HK-2 (cell line): ENCODE measurements around the gene CDC42EP4.

Experiments
- DNase-seq: peaks from one replicate; pipeline ENCODE4 v3.0.0-alpha.2; 2018; ENCODE audit not compliant: unreplicated experiment

Gene CDC42EP4, protein sequence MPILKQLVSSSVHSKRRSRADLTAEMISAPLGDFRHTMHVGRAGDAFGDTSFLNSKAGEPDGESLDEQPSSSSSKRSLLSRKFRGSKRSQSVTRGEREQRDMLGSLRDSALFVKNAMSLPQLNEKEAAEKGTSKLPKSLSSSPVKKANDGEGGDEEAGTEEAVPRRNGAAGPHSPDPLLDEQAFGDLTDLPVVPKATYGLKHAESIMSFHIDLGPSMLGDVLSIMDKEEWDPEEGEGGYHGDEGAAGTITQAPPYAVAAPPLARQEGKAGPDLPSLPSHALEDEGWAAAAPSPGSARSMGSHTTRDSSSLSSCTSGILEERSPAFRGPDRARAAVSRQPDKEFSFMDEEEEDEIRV

DNA sequence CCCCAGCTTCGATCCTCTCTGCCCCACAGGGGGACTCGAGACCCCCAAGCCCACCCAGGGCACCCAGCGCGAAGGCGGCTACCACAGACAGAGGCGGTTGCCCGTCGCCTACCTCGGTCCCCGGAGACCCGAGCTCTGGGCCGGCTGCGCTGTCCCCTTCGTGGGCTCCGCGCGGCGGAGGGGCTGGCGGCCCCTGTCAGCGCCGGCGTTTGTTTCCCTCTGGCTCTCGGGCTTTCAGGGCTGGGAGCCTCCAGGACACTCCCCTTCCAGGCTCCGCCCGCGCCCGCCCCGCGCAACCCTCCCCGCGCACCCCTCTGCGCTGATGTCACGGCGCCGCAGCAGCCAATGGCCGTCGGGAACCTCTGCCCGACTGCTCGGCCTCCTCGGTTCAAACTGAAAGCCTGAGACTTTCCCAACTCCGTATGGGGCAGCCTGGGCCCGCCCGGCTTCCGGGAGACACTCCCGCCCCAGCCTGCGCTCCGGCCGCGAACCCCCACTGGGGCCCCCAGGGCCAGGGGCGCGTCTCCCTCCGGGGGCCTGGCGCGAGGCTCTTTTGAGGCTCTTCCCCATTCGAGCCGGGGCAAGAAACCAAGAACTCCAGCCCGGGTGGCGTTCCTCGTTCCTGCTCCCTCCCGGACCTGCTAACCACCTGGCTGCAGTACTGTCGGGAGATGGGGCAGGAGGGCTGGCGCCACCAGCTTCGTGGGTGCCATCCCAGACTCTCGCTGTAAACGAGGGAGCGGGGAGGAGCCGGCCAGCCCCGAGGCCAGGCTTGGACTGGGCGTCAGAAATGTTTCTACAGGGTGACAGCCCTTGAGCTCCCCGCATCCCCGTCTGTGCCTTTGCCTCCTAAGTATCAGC lies at the start of gene CDC42EP4:
Gene CDC42EP4 (minus strand): TSS at position 221 of the 861 bp plus-strand sequence. CDS start 25,501 bp downstream, outside the sequence.
- DNase-seq: peak; percentile 96

DNA sequence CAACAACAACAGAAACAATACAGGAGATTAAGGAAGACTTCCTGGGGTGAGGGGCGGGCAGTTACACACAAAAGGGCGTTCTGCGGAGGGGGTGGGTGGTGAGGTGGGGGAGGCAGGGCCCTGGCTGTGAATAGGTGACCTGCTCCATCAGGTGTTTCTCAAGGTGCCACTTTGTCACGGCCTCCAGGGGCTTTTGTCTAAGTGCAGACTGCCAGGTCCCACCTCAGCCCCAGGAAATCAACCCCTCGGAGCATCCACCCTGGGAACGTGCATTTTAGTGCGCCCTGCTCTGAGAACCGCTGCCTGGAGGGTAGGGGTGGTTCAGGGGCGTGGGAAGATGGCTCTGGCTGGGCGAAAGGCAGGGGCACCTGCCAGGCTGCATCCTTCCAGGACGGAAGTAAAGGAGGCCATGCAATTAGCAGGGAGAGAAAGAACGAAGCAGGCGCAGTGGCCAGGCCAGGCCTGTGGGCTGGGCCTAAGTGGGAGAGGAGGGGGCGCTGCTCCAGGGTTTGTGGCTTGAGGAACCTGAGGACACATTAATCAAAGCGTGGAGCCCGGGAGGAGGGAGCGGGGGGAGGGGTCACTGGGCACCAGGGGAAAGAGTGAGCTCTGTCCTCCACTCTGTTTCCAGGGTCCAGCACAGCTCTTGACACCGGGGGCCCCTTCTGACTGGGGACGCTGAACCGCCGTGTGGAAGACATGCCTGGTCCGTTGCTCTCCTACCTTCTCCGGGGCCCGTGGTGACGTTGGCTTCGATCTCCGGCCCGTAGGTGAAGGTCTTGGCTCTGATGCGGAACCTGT lies 49.4 kb upstream of the CDC42EP4 start:
- no peak for DNase-seq

DNA sequence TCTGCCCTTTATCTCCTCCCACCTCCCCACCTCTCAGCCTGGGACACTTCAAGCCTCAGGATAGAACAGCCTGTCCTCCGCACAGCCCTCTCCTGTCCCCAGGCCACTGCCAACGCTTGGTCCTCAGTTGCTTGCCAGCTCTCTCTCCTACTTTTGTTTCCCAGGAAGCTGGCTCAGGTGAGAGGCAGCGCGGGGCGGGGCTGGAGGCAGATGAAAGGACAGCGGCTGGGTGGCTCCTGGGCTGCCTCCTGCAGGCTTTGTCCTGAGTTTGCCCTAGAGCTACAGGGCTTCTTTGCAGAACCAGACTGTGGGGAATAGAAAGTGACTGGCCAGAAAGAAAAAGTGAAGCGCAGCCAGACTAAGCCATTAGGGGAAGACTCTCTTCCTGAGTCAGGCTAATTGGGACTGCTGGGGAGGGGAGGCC lies 48.2 kb upstream of the CDC42EP4 start:
- no peak for DNase-seq

DNA sequence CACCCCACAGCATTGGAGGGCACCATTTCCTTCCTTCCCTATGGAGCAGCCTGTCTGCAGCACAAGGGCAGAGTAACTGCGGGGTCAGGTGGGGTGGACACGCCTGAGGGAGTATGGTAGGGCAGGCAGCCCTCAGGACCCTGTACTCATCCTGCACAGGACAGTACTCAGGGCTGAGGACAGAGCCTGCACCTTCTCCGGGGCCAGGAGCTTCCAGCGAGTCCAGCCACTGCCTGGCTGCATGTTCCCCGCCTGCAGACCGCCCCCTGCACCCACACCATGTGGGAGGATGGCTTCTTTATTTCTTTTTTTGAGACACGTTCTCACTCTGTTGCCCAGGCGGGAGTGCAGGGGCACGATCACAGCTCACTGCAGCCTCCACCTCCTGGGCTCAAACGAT lies 47.6 kb upstream of the CDC42EP4 start:
- no peak for DNase-seq

DNA sequence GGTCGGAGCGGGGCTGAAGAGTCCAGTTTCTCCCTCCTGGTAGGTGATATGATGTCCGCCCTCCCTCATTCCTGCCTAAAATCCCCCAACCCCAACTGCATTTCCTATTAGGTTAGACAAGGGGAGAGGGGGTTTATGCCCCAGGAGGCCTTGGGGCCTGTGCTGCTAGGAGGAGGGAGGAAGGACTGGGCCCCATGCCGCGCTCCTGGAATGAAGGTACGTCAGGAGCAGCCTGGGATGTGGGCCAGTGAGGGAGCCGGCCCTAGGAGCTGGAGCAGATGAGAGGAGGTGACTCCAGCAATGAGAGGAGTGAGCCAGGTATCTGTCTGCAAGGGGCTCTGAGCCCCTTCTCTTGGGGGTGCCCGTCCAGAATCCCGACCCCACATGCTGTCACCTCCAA lies 46.9 kb upstream of the CDC42EP4 start:
- DNase-seq: no peak

DNA sequence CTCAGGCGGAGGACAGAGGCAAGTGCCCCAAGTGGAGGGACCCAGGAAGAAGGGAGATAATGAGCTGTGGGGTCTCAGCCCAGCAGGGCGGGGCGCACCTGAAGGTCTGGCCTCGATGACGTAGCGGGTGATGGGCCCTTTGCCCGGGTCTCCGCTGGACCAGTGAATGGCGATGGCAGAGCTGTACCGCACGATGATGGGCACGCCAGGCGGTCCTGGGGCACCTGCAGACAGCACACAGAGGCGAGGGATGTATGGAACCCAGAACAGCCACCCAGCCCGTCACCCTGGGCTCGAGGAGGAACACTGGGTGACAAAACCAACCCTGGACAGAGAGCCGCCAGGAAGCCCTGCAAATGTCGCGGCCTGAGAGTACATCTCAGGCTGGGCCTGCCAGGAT lies 46.2 kb upstream of the CDC42EP4 start:
- no peak for DNase-seq

DNA sequence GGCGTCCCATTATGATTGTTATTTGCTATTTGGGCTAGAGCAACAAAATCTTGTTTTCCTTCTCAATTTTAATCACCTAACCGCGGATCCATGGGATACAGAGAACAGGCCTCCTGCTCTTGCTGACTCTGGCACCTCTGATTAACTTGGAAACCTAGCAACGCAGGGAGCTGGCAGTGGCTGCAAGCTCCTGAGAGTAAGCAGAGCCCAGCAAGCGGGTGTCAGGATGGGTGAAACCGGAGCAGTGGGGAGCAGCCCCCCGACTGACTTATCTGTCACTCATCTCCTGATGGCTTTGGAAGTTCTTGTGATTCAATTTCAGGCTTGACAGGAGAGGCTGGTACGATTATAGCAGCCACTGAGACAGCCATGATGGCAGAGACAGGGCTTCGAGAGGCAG lies 45.5 kb upstream of the CDC42EP4 start:
- no peak for DNase-seq

DNA sequence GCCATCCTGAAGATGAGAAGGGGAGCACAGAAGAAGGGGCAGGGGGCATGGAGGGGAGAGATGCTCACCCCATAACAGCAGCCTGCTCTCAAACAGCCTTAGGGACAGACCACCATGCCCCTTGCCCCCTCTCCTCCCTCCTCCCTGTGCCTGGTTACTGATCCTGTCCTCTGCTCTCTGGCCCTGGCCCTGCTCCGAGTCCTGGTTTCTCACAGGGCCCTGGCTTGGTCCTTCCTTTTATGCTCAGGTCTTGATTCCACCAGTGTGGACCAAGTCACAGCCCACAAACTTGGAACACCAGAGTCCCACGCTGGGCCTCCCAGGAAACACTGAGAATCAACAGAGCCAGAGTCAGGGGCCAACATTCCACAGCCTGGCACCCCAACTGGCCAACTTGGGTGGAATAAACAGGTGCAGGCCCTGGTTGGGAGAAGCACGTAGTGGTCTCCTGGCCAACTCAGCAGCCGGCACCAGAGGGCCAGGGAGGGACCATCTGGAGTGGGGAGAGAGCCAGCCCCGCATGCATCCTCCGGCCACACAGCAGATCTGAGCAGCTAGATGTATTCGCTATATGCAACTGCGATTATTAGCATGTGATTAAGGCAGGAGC lies 44.9 kb upstream of the CDC42EP4 start:
- DNase-seq: no peak

DNA sequence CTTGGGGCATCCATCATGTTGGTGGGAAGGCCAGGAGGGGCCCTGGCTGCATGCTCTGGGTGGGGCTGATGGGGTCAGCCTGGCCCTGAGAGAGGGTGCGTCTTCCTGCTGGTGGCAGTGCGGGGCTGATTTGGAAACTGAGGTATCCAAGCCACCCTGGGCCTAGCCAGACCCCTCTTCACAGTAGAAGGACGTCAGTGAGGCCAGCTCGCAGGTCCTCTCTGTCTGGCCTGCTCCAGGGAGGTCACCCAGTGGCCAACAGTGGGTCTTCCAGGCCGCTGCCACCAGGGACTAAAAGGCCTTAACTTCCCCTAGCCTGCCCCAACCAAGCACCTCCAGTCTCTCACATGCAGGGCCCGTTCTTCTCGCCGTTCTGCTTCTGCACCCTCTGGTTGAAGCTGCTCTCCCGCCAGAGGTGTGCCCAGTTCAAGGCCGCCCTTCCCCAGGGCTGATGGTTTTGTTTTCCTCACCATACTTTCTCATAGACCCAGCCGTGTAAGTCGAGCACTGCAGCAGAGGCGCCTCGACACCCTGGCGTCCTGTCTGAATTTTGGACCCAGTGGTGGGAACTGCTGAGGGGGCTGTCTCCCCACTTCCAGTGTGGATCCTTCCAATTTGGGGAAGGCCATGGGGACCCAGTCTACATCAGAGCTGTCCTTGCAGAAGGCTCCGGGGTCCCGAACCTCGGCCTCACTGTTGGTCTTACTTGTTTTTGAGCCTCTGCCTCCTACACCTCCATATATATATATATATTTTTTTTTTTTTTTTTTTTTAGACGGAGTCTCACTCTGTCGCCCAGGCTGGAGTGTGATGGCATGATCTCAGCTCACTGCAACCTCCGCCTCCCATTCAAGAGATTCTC lies 42.9 kb upstream of the CDC42EP4 start:
- DNase-seq: no peak

DNA sequence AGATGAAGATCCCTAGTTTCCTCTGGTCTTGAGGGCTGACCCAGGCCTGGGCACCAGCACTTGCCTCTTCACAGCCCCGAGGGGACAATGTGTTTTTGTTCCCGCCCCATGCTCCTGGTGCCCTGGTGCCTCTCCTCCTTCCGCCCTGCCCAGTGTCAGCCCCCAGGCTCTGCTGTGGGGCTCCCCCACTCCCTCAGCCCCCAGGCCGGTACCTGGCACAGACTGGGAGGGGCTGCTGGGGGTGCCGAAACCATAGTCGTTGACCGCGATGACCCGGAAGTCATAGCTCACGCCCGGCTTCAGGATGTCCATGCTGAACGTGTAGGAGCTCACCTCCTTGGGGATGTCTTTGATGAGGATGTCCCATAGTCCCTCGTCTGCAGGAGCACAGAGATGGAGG lies 40.5 kb upstream of the CDC42EP4 start:
- DNase-seq: no peak

DNA sequence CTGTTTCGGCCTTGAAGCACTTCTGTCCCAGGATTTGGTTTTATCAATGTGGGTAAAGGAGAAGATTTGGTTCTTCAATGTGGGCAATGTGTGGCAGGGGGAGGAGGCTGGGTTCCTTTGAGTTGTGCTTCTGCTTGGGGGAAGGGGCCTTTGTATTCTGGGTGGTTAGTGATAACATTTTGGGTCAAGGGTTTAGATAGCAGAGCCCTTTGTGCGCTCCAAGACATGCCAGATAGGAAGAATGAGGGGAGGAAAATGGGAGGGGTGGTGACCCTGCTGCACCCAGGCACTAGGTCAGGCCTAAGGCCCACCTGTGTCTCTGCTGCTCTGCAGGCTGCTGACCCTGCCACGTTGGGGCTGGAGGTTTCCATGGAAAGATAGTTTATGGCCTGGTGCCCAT lies 40.0 kb upstream of the CDC42EP4 start:
- no peak for DNase-seq

DNA sequence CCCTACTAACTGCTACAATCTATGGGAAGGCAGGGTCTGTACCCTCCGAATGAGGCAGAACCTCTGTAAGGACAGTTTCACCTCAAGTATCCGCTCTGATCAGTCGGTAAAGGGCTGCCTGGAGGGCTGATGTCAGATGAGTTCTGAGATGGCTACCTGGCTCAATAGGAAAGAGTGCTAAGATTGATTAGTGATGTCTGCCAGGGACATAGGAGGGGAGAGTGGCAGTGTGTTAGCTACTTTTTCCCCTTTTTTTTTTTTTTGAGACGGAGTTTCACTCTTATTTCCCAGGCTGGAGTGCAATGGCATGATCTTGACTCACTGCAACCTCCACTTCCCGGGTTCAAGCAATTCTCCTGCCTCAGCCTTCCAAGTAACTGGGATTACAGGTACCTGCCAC lies 39.1 kb upstream of the CDC42EP4 start:
- no peak for DNase-seq

DNA sequence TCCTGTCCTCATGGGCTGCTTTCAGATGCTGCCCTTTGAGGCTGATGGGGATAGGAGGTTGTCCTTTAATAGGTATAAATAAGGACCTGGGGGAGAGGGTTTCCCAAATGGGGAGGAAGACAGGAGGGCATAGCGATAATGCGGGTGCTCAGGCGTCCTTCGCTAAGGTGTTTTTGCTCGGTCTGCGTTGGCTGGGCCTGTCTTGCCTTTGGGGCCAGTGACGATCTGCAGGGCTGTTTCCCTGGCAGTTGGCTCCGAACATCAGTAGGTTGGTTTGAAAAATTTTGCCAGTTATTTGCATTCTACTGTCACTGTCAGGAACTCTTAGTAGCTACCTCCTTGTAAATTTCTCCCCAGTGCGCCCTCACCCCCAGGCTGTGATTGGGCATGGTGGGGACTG lies 37.8 kb upstream of the CDC42EP4 start:
- no peak for DNase-seq

DNA sequence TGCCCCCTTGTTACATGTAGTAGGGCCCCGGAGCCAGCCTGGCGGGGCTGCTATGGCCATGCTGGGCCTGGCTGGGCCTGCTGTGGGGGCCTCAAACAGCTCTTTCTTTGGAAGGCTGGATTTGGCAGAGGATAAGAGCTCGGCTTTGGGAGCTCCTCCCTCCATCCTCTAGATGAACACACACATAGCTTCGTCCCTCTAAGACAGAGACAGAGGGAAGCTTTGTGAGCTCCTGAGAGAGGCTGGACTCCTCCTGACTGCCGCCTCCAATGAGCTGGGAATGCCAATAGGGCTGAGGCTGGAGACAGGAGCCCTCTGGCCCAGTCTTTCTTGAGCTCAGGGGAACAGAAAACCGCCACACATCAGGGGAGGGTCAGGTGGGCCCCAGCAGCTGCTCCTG lies 37.3 kb upstream of the CDC42EP4 start:
- no peak for DNase-seq

DNA sequence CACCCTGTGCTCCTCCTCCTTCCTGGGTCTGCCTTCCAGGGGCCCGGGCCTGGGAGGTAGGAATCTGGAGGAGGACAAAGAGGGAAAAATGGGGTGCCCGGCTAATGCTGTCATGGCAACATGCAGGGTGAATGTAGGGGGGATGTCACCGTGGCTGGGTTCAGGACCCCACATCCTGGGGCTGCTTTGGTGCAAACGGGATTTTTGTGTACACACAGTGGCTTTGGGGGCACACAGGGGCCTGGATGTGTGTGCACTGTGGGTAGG lies 37.0 kb upstream of the CDC42EP4 start:
- DNase-seq: no peak

DNA sequence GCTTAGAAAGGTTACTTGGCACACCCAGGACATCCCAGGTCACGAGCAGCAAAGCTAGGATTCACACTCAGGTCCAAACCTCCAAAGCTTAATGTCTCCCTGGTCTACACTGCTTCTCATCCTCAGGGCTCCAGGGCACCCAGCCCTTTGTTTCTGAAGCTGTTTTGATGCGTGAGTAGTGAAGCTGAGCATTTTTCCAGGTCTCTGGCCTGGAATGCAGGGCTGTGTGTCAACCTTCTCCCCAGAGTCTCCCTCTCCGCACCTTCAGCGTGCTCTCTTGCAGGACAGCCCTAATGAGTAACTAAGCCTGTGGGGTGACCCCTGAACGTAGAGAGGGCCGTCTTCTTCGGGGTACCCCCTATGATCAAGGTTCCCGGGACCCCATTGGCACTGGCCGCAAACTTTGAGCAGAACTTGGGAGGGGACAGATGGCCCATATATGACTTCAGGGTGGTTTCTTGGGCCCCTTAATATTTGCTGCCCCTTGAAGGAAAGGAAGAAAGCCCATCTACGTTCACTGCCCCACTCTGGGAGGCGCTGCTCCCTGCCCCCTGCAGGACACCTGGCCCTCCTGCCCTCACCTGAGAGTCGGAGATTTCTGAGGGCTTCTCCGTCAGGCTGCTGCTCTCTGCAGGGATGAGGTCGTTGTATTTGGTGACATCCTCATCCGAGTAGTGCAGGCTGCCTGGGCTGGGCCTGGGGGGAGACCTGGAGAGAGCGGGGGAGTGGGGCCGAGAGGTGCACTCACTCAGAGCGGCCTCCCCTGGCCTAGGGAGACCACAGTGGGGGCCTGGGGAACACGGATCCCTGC lies 36.4 kb upstream of the CDC42EP4 start:
- no peak for DNase-seq

DNA sequence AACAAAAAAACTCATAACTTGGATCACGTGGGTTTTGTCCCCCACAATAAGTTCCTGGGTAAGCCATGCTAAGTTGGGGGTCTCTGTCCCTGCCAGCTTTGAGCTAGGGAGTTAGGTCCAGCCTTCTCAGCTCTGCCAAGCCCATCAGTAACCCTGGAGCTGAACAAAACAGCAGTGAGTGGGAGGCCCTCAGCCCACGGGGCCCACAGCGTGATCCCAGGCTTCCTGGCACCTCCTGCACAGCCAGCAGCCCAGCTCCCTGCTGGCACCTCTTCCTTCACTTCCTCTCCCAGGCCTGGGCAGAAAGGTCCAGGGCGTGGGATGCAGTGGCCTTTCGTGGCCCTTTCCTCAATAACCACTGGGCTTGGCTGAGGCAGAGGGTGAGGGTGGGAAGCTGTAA lies 35.5 kb upstream of the CDC42EP4 start:
- DNase-seq: no peak

DNA sequence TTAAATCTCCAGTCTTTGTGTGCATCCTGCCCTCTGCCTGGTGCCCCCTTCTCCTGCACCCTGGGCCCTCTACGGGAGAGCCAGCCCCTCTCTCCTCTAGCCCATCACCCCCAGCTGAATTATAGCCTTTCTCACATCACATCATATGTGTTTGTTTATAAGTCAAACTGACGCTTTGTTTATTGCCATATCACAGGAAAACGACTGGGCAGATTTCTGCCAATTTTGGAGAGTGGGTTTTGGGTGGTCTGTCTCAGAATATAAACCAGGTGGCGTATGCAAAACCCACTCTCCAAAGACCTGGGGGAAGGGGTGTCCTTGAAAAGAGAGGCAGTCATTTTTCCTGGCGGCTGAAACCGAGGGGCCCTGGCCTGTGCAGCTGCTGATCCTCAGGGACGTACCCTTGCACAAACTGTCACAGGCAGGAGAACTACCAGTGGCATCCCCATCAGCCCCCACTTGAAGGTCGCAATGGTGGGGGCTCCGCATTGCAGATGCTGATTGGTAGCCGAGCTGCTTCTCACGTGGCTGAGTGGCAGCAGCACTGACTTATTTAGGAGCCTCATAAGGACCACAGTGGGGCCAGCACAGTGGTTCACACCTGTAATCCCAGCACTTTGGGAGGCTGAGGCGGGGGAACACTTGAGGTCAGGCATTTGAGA lies 34.8 kb upstream of the CDC42EP4 start:
- DNase-seq: no peak

DNA sequence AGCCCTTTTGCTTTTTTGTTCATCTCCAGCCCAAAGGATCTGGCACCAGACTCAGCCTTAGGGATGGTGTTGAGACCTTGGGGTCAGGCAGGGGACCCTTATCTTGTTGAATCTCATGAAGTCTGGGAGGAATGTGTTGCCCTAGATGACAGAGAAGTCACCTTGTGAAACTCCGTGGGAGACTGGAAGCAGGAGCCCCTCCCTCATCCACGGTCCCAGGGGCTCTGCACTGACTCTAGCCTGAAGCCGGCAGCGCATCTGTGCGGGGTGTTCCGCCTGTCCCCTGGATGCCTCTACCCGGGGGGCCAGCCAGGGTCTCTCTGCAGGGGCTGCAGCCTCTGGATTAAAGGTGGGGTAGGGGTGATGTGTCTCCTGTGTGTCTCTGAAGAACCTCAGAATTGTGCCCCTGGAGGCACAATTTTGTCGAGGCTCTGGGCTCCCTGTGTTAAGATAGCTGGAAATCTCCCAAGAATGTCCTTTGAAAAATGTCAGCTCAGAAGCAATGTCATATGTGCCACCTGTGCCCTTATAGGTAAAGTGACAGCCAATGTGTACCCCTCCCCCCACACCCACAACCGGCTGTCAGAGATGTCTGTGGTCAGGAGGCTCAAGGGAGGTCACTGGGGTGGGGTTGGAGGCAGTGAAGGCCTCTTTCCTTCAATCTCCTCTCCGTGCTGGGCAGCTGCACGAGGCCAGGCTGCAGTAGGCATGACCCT lies 32.1 kb upstream of the CDC42EP4 start:
- no peak for DNase-seq
